CD8-positive, alpha-beta memory T cell (primary cell): ENCODE results near the gene SNRPF. TPM values are rescaled to one million over a fixed set of nuclear protein-coding genes. Genes with fewer than 3 reads are reported as not detected.

Experiments
- polyA plus RNA-seq: library from polyadenylated mRNA; unstranded; fragments of 300-500 nt; fragmentation: Illumina TruSeq; gene quantifications from one replicate; pipeline ENCODE4 v1.2.3, GENCODE V29; 2021
- total RNA-seq, 2 experiments: library from RNA; stranded (reverse); gene quantifications; one replicate each; pipeline ENCODE4 v1.2.3, GENCODE V29; 2021

The SNRPF gene
- total and polyA plus RNA-seq, 3 experiments from 2014 or later: 45.4 to 51.0 (median 49.2) TPM

Other genes starting within 250 kb of the SNRPF start
- gene NTN4, start 68.2 kb upstream of the SNRPF start, total RNA-seq: not detected
- gene NTN4, start 68.2 kb upstream of the SNRPF start, polyA plus RNA-seq: 4.2 TPM
- gene CCDC38, start 83.7 kb downstream of the SNRPF start, total RNA-seq: under 1 TPM; 0.24 to 0.46 TPM
- not detected for gene CCDC38, start 83.7 kb downstream of the SNRPF start, polyA plus RNA-seq
- 1 to 10 TPM; 2.0 to 2.1 TPM for gene AMDHD1, start 84.4 kb downstream of the SNRPF start, total RNA-seq
- gene AMDHD1, start 84.4 kb downstream of the SNRPF start, polyA plus RNA-seq: 0.68 TPM
- under 1 TPM; 0.09 to 0.40 TPM for gene HAL, start 137.4 kb downstream of the SNRPF start, total RNA-seq
- gene HAL, start 137.4 kb downstream of the SNRPF start, polyA plus RNA-seq: not detected
- 10 to 100 TPM; 58.8 to 63.7 TPM for gene LTA4H, start 176.6 kb downstream of the SNRPF start, total RNA-seq
- 61.4 TPM for gene LTA4H, start 176.6 kb downstream of the SNRPF start, polyA plus RNA-seq